Measurements from ENCODE around the gene CAMK4. TPM values are rescaled to one million over a fixed set of nuclear protein-coding genes. Genes with fewer than 3 reads are reported as not detected.

CAMK4 gene
- total RNA-seq, 1 experiment from 2014 or later, result 6.3 TPM

DNA sequence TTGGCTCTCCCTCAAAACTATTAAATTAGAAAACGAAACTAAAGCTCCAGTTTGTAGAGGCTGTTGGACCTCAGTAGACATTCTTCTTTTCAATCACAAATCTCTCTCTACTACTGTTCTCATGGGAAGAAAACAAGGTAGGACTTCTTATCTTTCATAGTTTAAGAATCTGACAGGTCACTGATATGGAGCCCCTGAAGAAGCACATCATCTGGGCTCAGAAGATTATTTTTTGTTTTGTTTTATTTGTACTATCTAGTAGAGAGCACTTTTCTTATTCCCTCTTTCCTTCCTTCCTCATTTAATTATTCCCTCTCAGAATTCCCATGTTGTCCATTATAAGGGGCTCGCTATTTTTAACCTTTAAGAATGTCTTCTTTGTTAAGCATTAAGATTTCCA is 261.9 kb downstream of the CAMK4 start:
- Mint-ChIP-seq H3K27me3 (ENCODE audit: low read depth) (no peaks in the 10 kb centered on the region), H3K9me3 (no peaks in the 10 kb centered on the region), H3K27ac (peak overlapping the region in 1 of 3 experiments; percentile 7; a peak in 2 of 7 replicates), H3K36me3 (ENCODE audit: insufficient read depth in 1 of 3, low read depth in 3 of 3) (no peaks in the 10 kb centered on the region), H3K4me3 (no peak overlapping the region), H3K4me1 (peaks cover 6 to 7% of the 10 kb centered on the region in 2 experiments)
- Histone ChIP-seq H2BK20ac (ENCODE audit: low read depth, low read length, poor library complexity, severe bottlenecking) (no peak overlapping the region), H3K79me1 (ENCODE audit: insufficient read depth, low read depth, low read length, poor library complexity, severe bottlenecking) (no peaks in the 10 kb centered on the region), H3K4me1 (ENCODE audit: insufficient read depth, low read length) (no peaks in the 10 kb centered on the region; the same call in 1 of the 2 replicates), H3K27ac (ENCODE audit: insufficient read length, low read depth, low read length) (no peak overlapping the region), H3K9me3 (ENCODE audit: control insufficient read depth, low read depth, low read length) (no peaks in the 10 kb centered on the region), H4K8ac (replicated peaks; ENCODE audit: insufficient read length, low read depth, low read length) (no peak overlapping the region), H2AK5ac (ENCODE audit: insufficient read length, low read length) (no peak overlapping the region), H3K14ac (ENCODE audit: insufficient read depth, low read length) (no peak overlapping the region), H3K4ac (ENCODE audit: low read depth, low read length) (no peak overlapping the region), H4K91ac (ENCODE audit: insufficient read length, low read depth, low read length) (no peak overlapping the region), H4K20me1 (ENCODE audit: control insufficient read depth, insufficient read depth, insufficient read length) (no peaks in the 10 kb centered on the region), H2AFZ (ENCODE audit: low read length) (no peak overlapping the region), H3K79me2 (ENCODE audit: insufficient read depth, low read length) (no peaks in the 10 kb centered on the region), H2BK12ac (ENCODE audit: insufficient read length, low read depth, low read length) (no peak overlapping the region), H3T11ph (ENCODE audit: low read length) (no peak overlapping the region), H3K9ac (ENCODE audit: extremely low read depth, insufficient read length, low read length) (no peak overlapping the region), H2BK120ac (ENCODE audit: low read depth, low read length, poor library complexity, severe bottlenecking) (no peak overlapping the region), H4K5ac (ENCODE audit: insufficient read length, low read depth, low read length) (no peak overlapping the region), H3K23ac (ENCODE audit: insufficient read length, low read depth, low read length) (no peak overlapping the region), H3K27me3 (ENCODE audit: insufficient read depth, low read length) (no peaks in the 10 kb centered on the region), H3K18ac (ENCODE audit: insufficient read length, low read depth, low read length) (no peak overlapping the region), H2BK5ac (ENCODE audit: insufficient read length, low read length) (no peak overlapping the region), H3K23me2 (ENCODE audit: insufficient read length, low read depth, low read length, poor library complexity, severe bottlenecking) (no peaks in the 10 kb centered on the region), H2BK15ac (ENCODE audit: low read depth, low read length) (no peak overlapping the region), H3K56ac (ENCODE audit: insufficient read length, low read depth, low read length) (no peak overlapping the region), H3K4me2 (ENCODE audit: insufficient read depth, insufficient read length, low read length) (no peak overlapping the region)
- TF ChIP-seq, protein P1, sequence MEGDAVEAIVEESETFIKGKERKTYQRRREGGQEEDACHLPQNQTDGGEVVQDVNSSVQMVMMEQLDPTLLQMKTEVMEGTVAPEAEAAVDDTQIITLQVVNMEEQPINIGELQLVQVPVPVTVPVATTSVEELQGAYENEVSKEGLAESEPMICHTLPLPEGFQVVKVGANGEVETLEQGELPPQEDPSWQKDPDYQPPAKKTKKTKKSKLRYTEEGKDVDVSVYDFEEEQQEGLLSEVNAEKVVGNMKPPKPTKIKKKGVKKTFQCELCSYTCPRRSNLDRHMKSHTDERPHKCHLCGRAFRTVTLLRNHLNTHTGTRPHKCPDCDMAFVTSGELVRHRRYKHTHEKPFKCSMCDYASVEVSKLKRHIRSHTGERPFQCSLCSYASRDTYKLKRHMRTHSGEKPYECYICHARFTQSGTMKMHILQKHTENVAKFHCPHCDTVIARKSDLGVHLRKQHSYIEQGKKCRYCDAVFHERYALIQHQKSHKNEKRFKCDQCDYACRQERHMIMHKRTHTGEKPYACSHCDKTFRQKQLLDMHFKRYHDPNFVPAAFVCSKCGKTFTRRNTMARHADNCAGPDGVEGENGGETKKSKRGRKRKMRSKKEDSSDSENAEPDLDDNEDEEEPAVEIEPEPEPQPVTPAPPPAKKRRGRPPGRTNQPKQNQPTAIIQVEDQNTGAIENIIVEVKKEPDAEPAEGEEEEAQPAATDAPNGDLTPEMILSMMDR (conservative IDR thresholded peaks at IDR 0.05), result no peak
- WGBS (ENCODE audit: extremely low coverage, insufficient read length, low lambda C conversion rate), result no CpG with 5 or more reads among the region's 2 CpGs
- no peak for DNase-seq
